ENCODE data around the gene SF3A2.
A peak's percentile ranks its signal among the peaks of the same experiment; 100 is the strongest.

Gene SF3A2

DNA sequence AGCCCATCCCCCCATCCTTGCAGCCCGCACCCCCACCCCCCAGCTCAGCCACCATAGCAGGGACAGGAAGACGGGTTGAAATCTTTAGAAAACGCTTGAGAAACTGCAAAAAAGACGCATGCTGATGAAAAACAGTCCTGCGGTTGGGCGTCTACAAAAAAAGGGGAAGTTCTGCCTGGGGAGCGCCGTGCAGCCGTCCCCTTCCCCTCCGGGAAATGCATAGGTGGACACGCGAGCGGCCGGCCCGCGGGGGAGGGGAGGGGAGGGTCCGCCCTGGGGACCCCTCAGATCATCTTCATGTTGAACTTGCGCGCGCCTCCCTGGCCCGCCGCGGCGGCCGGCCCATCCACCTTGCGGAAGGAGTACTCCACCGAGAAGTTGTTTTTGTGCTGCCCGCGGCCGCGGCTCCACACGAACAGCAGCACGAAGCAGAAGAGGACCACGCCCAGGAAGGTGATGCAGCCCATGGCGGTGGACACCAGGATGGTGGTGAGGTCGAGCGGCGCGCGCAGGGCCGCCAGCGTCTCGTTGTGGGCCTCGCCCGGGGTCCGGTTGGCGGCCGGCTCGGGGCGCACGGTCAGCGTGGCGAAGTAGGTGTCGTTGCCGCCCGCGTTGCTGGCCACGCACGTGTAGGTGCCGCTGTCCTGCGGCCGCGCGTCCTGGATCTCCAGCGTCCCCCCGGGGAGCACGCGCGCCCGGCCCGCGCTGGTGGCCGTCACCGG, 53.3 kb downstream of the SF3A2 start (continued):
- TF ChIP-seq, protein P1, sequence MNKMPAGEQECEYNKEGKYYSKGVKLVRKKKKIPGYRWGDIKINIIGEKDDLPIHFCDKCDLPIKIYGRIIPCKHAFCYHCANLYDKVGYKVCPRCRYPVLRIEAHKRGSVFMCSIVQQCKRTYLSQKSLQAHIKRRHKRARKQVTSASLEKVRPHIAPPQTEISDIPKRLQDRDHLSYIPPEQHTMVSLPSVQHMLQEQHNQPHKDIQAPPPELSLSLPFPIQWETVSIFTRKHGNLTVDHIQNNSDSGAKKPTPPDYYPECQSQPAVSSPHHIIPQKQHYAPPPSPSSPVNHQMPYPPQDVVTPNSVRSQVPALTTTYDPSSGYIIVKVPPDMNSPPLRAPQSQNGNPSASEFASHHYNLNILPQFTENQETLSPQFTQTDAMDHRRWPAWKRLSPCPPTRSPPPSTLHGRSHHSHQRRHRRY (tag by site-specific recombination; IDR thresholded peaks at IDR 0.05): no peak
- TF ChIP-seq GLIS2 (tag by site-specific recombination; IDR thresholded peaks at IDR 0.05) (no peak), ZBTB48 (tag by site-specific recombination; IDR thresholded peaks at IDR 0.05) (no peak)

DNA sequence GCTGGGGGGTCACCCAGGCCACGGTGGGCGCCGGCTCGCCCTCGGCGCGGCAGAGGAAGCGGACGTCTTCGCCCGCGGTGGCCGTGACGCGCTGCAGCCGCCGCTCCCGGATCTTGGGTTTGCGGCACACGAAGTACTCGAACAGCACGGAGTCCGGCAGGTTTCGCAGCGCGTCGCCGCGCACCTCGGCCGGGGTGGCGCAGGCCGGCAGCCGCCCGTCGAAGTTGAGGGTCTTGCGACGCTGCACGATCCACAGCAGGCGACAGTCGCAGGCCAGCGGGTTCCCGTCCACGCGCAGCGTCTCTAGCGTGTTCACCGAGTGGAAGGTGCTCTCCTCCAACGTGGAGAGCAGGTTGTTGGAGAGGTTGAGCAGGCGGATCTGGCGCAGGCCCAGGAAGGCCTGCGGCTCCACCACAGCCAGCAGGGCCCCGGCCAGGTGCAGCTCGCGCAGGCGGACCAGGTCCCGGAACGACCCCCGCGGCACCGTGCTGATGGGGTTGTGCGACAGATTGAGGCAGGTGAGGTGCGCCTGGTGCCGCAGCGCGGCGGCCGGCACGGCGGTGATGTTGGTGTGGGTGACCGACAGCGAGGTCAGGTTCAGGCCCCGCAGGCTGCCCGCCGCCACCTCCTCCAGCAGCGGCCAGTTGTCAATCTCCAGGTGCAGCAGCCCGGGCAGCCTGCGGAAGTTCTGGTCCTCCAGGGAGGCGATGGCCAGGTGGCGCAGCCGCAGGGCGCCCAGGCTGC, 54.0 kb downstream of the SF3A2 start:
- no peaks in the 10 kb centered on the region for H3K4me1 ChIP-seq (ENCODE audit: control insufficient read depth, insufficient read depth, low read length)
- POLR2A ChIA-PET: no interaction called here
- CTCF ChIA-PET: interaction anchor here (0.7 to 1.3 kb wide), 2 partner anchors 16 to 55 kb away, joined by 4 read pairs; no protein-coding TSS in a partner anchor
- no peak for TF ChIP-seq ZNF221 (tag by site-specific recombination; IDR thresholded peaks at IDR 0.05; ENCODE audit: borderline replicate concordance)
- no peak for TF ChIP-seq ZNF211 (tag by site-specific recombination; IDR thresholded peaks at IDR 0.05; ENCODE audit: low read depth)
- no peak for TF ChIP-seq ZFP69B (tag by site-specific recombination; IDR thresholded peaks at IDR 0.05)
- no peak for TF ChIP-seq ZXDB (tag by site-specific recombination; IDR thresholded peaks at IDR 0.05)
- TF ChIP-seq, protein P2, sequence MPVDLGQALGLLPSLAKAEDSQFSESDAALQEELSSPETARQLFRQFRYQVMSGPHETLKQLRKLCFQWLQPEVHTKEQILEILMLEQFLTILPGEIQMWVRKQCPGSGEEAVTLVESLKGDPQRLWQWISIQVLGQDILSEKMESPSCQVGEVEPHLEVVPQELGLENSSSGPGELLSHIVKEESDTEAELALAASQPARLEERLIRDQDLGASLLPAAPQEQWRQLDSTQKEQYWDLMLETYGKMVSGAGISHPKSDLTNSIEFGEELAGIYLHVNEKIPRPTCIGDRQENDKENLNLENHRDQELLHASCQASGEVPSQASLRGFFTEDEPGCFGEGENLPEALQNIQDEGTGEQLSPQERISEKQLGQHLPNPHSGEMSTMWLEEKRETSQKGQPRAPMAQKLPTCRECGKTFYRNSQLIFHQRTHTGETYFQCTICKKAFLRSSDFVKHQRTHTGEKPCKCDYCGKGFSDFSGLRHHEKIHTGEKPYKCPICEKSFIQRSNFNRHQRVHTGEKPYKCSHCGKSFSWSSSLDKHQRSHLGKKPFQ (tag by site-specific recombination; IDR thresholded peaks at IDR 0.05): no peak
- TF ChIP-seq ZNF175 (tag by site-specific recombination; IDR thresholded peaks at IDR 0.05): no peak
- TF ChIP-seq ZNF843 (tag by site-specific recombination; IDR thresholded peaks at IDR 0.05): no peak
- TF ChIP-seq ZNF747 (tag by site-specific recombination; IDR thresholded peaks at IDR 0.05): no peak
- TF ChIP-seq SCRT1 (tag by site-specific recombination; IDR thresholded peaks at IDR 0.05; ENCODE audit: borderline replicate concordance): no peak
- TF ChIP-seq ZNF621 (tag by site-specific recombination; IDR thresholded peaks at IDR 0.05): no peak
- TF ChIP-seq ZNF366 (tag by site-specific recombination; conservative IDR thresholded peaks at IDR 0.05): no peak
- no peak for TF ChIP-seq ZSCAN23 (tag by site-specific recombination; IDR thresholded peaks at IDR 0.05)
- TF ChIP-seq, protein P3, sequence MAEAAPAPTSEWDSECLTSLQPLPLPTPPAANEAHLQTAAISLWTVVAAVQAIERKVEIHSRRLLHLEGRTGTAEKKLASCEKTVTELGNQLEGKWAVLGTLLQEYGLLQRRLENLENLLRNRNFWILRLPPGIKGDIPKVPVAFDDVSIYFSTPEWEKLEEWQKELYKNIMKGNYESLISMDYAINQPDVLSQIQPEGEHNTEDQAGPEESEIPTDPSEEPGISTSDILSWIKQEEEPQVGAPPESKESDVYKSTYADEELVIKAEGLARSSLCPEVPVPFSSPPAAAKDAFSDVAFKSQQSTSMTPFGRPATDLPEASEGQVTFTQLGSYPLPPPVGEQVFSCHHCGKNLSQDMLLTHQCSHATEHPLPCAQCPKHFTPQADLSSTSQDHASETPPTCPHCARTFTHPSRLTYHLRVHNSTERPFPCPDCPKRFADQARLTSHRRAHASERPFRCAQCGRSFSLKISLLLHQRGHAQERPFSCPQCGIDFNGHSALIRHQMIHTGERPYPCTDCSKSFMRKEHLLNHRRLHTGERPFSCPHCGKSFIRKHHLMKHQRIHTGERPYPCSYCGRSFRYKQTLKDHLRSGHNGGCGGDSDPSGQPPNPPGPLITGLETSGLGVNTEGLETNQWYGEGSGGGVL (tag by site-specific recombination; IDR thresholded peaks at IDR 0.05): no peak
- no peak for TF ChIP-seq ZNF558 (tag by site-specific recombination; IDR thresholded peaks at IDR 0.05)
- TF ChIP-seq KLF9 (tag by site-specific recombination; IDR thresholded peaks at IDR 0.05; ENCODE audit: low read depth): no peak
- no peak for TF ChIP-seq ZBTB7A (tag by site-specific recombination; IDR thresholded peaks at IDR 0.05; ENCODE audit: low read depth)
- TF ChIP-seq, protein P4, sequence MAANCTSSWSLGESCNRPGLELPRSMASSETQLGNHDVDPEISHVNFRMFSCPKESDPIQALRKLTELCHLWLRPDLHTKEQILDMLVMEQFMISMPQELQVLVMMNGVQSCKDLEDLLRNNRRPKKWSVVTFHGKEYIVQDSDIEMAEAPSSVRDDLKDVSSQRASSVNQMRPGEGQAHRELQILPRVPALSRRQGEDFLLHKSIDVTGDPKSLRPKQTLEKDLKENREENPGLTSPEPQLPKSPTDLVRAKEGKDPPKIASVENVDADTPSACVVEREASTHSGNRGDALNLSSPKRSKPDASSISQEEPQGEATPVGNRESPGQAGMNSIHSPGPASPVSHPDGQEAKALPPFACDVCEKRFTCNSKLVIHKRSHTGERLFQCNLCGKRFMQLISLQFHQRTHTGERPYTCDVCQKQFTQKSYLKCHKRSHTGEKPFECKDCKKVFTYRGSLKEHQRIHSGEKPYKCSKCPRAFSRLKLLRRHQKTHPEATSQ (tag by site-specific recombination; IDR thresholded peaks at IDR 0.05): no peak
- peak overlapping the region; percentile 17; the same call in 1 of the 2 replicates for H3K4me3 ChIP-seq (ENCODE audit: low read depth, low read length)
- no peaks in the 10 kb centered on the region for H3K9me3 ChIP-seq (ENCODE audit: control insufficient read depth, insufficient read depth, low read depth, low read length)
- no peak overlapping the region for H3K27ac ChIP-seq (ENCODE audit: extremely low read depth, low read depth, low read length)
- no peaks in the 10 kb centered on the region for H3K36me3 ChIP-seq (ENCODE audit: control insufficient read depth in 2 of 2, insufficient read depth in 1 of 2, low read length in 2 of 2)
